Lung (tissue), 12 donors: ENCODE measurements around the gene SHC3. TPM values are rescaled to one million over a fixed set of nuclear protein-coding genes. Genes with fewer than 3 reads are reported as not detected.

Experiments used
- ATAC-seq: fragments of 200-7000 bp; cut with Tn5 transposase; one replicate; pipeline ENCODE4 v1.9.1; 2020; ENCODE audit warnings: moderate number of reproducible peaks; ENCODE audit not compliant: insufficient read depth, low FRiP score
- DNase-seq, 3 donors: peaks; one replicate each; pipeline ENCODE4 v3.0.0-alpha.2; 2013 to 2017
- H3K27ac ChIP-seq, 2 donors: one replicate each; pipeline ENCODE4 v1.5.1; 2013; ENCODE audit warnings: mild to moderate bottlenecking in 2 of 2, moderate library complexity in 2 of 2, control low read depth in 1 of 2, inconsistent platforms in 1 of 2, low read depth in 1 of 2, low read length in 1 of 2
- H3K27me3 ChIP-seq, 3 donors: one replicate each; pipeline ENCODE4 v1.5.1; 2013; ENCODE audit warnings: low read length in 2 of 3; ENCODE audit not compliant: control insufficient read depth in 3 of 3, insufficient read depth in 3 of 3
- H3K36me3 ChIP-seq, 4 donors: one replicate each; pipeline ENCODE4 v1.5.1; 2013; ENCODE audit warnings: low read length in 4 of 4, mild to moderate bottlenecking in 1 of 4, moderate library complexity in 1 of 4; ENCODE audit not compliant: control insufficient read depth in 4 of 4, insufficient read depth in 4 of 4
- H3K4me1 ChIP-seq, 5 donors: one replicate each; pipeline ENCODE4 v1.5.1; 2013; ENCODE audit warnings: low read length in 5 of 5, mild to moderate bottlenecking in 2 of 5, moderate library complexity in 1 of 5; ENCODE audit not compliant: control insufficient read depth in 5 of 5, insufficient read depth in 5 of 5
- H3K4me3 ChIP-seq: one replicate; pipeline ENCODE4 v1.5.1; 2013; ENCODE audit warnings: mild to moderate bottlenecking, control low read depth, moderate library complexity
- H3K9ac ChIP-seq, 2 donors: one replicate each; pipeline ENCODE4 v1.5.1; 2013; ENCODE audit warnings: low read length in 2 of 2, control low read depth in 1 of 2; ENCODE audit not compliant: insufficient read depth in 1 of 2
- H3K9me3 ChIP-seq, 4 donors: one replicate each; pipeline ENCODE4 v1.5.1; 2013; ENCODE audit warnings: low read length in 3 of 4, mild to moderate bottlenecking in 1 of 4, moderate library complexity in 1 of 4; ENCODE audit not compliant: control insufficient read depth in 4 of 4, insufficient read depth in 3 of 4
- WGBS, 2 donors: extraction: QIAGEN DNeasy Blood & Tissue Kit; methylation state at CpG; one replicate each; pipeline ENCODE4 v1.1.7; 2013; 5-methylcytosine and 5-hydroxymethylcytosine counted together
- polyA plus RNA-seq, 2 donors: library from polyadenylated mRNA; stranded (reverse); fragments of 200-250 nt; gene quantifications; one replicate each; pipeline ENCODE4 v1.2.1, GENCODE V29; 2013
- total RNA-seq, 2 donors: library from RNA; depleted of rRNA in 1 of 2; stranded (reverse); fragments of >200 nt in 1 of 2; gene quantifications; one replicate each; pipeline ENCODE4 v1.2.1, GENCODE V29; 2014 to 2021
- TF ChIP-seq, protein P1 (sequence below): IDR thresholded peaks from 2 replicates; pipeline ENCODE4 v1.5.1; 2012; ENCODE audit warnings: mild to moderate bottlenecking; ENCODE audit errors: control extremely low read depth, extremely low read depth
- donor health status: control.
- donor health status: control.
- donor health status: Bipolar disorder and iron deficiency.
- donor health status: healthy.
- donor health status: DM: yes; HTN: yes; CAD: no.

Gene SHC3
- total and polyA plus RNA-seq, 4 donors: 1.8 to 19.2 (median 4.0) TPM

DNA sequence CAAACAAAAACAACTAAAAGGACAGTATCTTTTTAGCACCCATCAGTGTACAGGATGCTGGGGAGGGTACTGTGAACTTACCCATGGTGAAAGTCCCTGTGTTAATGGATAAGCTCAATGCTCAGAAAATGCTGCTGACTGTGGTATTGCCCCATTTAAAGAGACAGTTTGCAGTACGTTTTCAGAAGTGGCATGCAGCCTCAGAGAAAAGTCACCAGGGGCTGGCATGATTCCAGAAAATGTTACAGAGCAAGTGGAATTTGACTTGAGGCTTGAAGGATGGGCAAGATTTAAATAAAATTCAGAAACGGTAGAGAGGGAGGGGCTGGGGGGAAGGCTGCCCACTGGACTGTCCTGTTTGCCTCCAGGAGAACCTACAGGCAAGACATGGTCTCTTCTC lies 180.1 kb downstream of the SHC3 start:
- WGBS, 2 donors: 14 to 15% methylated on average over 2 of the region's 2 CpGs
- no peak for ATAC-seq
- Histone ChIP-seq H3K9me3 (no peaks in the 10 kb centered on the region), H3K27me3 (no peaks in the 10 kb centered on the region), H3K9ac (no peak overlapping the region), H3K4me1 (peaks cover 2 to 79% (median 29%) of the 10 kb centered on the region in 5 donors), H3K36me3 (peaks cover 0 to 54% (median 26%) of the 10 kb centered on the region in 4 donors), H3K4me3 (no peak overlapping the region), H3K27ac (peak overlapping the region in 1 of 2 donors; percentile 42)
- TF ChIP-seq, protein P1, sequence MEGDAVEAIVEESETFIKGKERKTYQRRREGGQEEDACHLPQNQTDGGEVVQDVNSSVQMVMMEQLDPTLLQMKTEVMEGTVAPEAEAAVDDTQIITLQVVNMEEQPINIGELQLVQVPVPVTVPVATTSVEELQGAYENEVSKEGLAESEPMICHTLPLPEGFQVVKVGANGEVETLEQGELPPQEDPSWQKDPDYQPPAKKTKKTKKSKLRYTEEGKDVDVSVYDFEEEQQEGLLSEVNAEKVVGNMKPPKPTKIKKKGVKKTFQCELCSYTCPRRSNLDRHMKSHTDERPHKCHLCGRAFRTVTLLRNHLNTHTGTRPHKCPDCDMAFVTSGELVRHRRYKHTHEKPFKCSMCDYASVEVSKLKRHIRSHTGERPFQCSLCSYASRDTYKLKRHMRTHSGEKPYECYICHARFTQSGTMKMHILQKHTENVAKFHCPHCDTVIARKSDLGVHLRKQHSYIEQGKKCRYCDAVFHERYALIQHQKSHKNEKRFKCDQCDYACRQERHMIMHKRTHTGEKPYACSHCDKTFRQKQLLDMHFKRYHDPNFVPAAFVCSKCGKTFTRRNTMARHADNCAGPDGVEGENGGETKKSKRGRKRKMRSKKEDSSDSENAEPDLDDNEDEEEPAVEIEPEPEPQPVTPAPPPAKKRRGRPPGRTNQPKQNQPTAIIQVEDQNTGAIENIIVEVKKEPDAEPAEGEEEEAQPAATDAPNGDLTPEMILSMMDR: no peak
- peak in 2 of 3 donors; percentile 52 to 64 for DNase-seq

DNA sequence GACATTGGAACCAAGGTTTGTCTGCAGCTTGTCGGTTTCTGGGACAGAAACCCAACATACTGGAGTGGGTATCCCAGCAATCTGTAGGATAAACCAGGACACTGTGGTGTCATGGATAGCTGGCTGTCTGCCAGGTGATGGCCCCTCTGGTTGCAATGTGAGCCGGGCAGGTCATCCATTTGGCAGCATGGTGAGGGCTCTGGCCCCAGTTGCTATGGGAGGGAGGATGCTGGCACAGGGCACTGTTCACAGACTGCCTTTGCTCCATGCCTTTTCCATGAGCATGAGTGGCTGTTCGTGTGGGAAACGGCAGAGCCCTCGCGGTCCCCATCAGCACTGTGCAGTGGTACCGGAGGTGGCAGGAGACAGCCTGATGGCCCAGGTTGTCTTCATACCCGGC lies 181.0 kb downstream of the SHC3 start:
- ATAC-seq: no peak
- TF ChIP-seq, protein P1: no peak
- 82 to 83% methylated on average over 8 of the region's 8 CpGs for WGBS, 2 donors
- H3K4me1 ChIP-seq: peaks cover 2 to 80% (median 29%) of the 10 kb centered on the region in 5 donors
- H3K9ac ChIP-seq: no peak overlapping the region
- no peak overlapping the region for H3K4me3 ChIP-seq
- no peak overlapping the region for H3K27ac ChIP-seq
- no peak for DNase-seq
- H3K27me3 ChIP-seq: no peaks in the 10 kb centered on the region
- H3K36me3 ChIP-seq: peaks cover 0 to 48% (median 23%) of the 10 kb centered on the region in 4 donors
- H3K9me3 ChIP-seq: no peaks in the 10 kb centered on the region

DNA sequence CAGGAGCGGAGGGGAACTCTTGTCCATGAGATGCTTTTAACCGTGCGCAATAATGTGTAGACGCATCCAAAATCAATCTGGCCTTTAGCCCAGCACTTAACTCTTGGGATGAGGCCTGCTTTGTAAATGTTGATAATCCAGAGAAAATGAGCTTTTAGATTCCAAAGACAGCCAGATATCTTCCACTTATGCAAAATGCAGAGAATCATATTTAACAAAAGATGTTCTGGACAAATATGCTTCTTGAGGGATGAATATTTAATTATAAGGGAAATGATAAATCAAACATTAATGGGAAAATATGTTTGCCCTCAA lies 181.7 kb downstream of the SHC3 start:
- H3K4me1 ChIP-seq: peaks cover 2 to 79% (median 29%) of the 10 kb centered on the region in 5 donors
- H3K27ac ChIP-seq: no peak overlapping the region
- peak; percentile 28 to 78 (median 45) for DNase-seq
- no peak overlapping the region for H3K9ac ChIP-seq
- H3K27me3 ChIP-seq: no peaks in the 10 kb centered on the region
- TF ChIP-seq, protein P1: no peak
- no peak for ATAC-seq
- H3K4me3 ChIP-seq: no peak overlapping the region
- H3K36me3 ChIP-seq: peaks cover 0 to 46% (median 20%) of the 10 kb centered on the region in 4 donors
- H3K9me3 ChIP-seq: no peaks in the 10 kb centered on the region
- 87% methylated on average over 4 of the region's 4 CpGs for WGBS, 2 donors
